ENCODE measurements around the gene TSHZ3. TPM values are rescaled to one million over a fixed set of nuclear protein-coding genes. Genes with fewer than 3 reads are reported as not detected.

Gene TSHZ3
- total and polyA plus RNA-seq, 2 of the 8 experiments (the other 6 are each of a cell fraction or from before 2014, with no cell fraction given): 3.1 to 12.3 TPM

GRCh38 chr19:31282346-31282745 is 66.9 kb downstream of the TSHZ3 start:
- Histone ChIP-seq H3K79me1 (ENCODE audit: low read depth, low read length) (peaks cover 4% of the 10 kb centered on the region; the same call in 1 of the 2 replicates), H3K56ac (replicated peaks; ENCODE audit: insufficient read length, low read depth, low read length) (no peak overlapping the region), H2BK12ac (ENCODE audit: low read depth, low read length) (no peak overlapping the region), H3K4me1 (replicated peaks in 1 of 4; ENCODE audit: control insufficient read depth in 3 of 4, insufficient read depth in 4 of 4, low read length in 3 of 4) (peaks cover 0 to 3% (median 0%) of the 10 kb centered on the region in 4 experiments; a peak in 1 of 7 replicates), H2BK120ac (replicated peaks; ENCODE audit: low read depth, low read length) (no peak overlapping the region), H3K27me3 (replicated peaks in 1 of 4; ENCODE audit: control insufficient read depth in 3 of 4, extremely low read depth in 1 of 4, insufficient read depth in 3 of 4, low read length in 3 of 4) (no peaks in the 10 kb centered on the region), H4K91ac (replicated peaks; ENCODE audit: insufficient read length, low read length) (no peak overlapping the region), H3K14ac (ENCODE audit: insufficient read length) (no peak overlapping the region), H4K20me1 (replicated peaks in 1 of 2; ENCODE audit: control insufficient read depth in 1 of 2, insufficient read depth in 2 of 2, low read length in 2 of 2) (peaks cover 0 to 4% of the 10 kb centered on the region in 2 experiments), H3K4me3 (ENCODE audit: extremely low read depth in 1 of 4, insufficient read depth in 2 of 4, low read depth in 3 of 4, low read length in 4 of 4) (no peak overlapping the region), H4K5ac (ENCODE audit: insufficient read length, low read depth, low read length) (no peak overlapping the region), H3K9me3 (ENCODE audit: insufficient read depth in 2 of 2, low read depth in 1 of 2, low read length in 1 of 2) (no peaks in the 10 kb centered on the region), H2BK5ac (ENCODE audit: low read depth, low read length) (peak overlapping the region; percentile 60; the same call in 1 of the 2 replicates), H2AFZ (ENCODE audit: low read length) (no peak overlapping the region), H3K9ac (replicated peaks in 1 of 4; ENCODE audit: extremely low read depth in 1 of 4, low read depth in 3 of 4, low read length in 3 of 4) (no peak overlapping the region), H3K27ac (ENCODE audit: low read depth, low read length) (no peak overlapping the region), H3K23ac (ENCODE audit: insufficient read length) (no peak overlapping the region), H4K8ac (ENCODE audit: extremely low read depth, insufficient read depth, low read length) (no peak overlapping the region), H3K23me2 (ENCODE audit: low read depth, low read length) (no peaks in the 10 kb centered on the region), H3K4ac (replicated peaks; ENCODE audit: insufficient read length, low read depth, low read length) (no peak overlapping the region), H3K4me2 (ENCODE audit: insufficient read depth in 1 of 2, low read depth in 2 of 2, low read length in 2 of 2) (no peak overlapping the region; a peak in 1 of 4 replicates), H2BK15ac (ENCODE audit: low read length) (no peak overlapping the region), H3K36me3 (ENCODE audit: control insufficient read depth in 2 of 4, insufficient read depth in 4 of 4, low read length in 3 of 4) (no peaks in the 10 kb centered on the region; a peak in 1 of 8 replicates), H3K79me2 (ENCODE audit: control insufficient read depth in 1 of 2, insufficient read depth in 2 of 2, low read length in 2 of 2) (peaks cover 0 to 6% of the 10 kb centered on the region in 2 experiments; a peak in 1 of 4 replicates), H2AK5ac (ENCODE audit: low read depth, low read length) (no peak overlapping the region), H2BK20ac (ENCODE audit: low read length) (no peak overlapping the region), H3K18ac (ENCODE audit: extremely low read depth, low read length) (no peak overlapping the region)
- DNase-seq (ENCODE audit: low read depth in 1 of 2, low spot score in 2 of 2) (no peak), FAIRE-seq (no peak)
- ChIA-PET CTCF (ENCODE audit: partially characterized antibody) (interaction anchor here (1.1 to 1.4 kb wide), 2 partner anchors 10 to 29 kb away, joined by 3 read pairs; no protein-coding TSS in a partner anchor), POLR2A (ENCODE audit: partially characterized antibody) (no interaction called here)
- TF ChIP-seq, protein P1, sequence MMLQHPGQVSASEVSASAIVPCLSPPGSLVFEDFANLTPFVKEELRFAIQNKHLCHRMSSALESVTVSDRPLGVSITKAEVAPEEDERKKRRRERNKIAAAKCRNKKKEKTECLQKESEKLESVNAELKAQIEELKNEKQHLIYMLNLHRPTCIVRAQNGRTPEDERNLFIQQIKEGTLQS (IDR thresholded peaks at IDR 0.05; ENCODE audit: insufficient read depth, low read depth, low read length): no peak
- no peak for TF ChIP-seq RFX5 (IDR thresholded peaks at IDR 0.05; ENCODE audit: borderline replicate concordance, low read depth, low read length)
- TF ChIP-seq NANOG (IDR thresholded peaks at IDR 0.05; ENCODE audit: insufficient read depth, low read depth, low read length, poor library complexity, severe bottlenecking): no peak
- TF ChIP-seq SUZ12 (IDR thresholded peaks at IDR 0.05; ENCODE audit: low read length): no peak
- TF ChIP-seq, protein P2, sequence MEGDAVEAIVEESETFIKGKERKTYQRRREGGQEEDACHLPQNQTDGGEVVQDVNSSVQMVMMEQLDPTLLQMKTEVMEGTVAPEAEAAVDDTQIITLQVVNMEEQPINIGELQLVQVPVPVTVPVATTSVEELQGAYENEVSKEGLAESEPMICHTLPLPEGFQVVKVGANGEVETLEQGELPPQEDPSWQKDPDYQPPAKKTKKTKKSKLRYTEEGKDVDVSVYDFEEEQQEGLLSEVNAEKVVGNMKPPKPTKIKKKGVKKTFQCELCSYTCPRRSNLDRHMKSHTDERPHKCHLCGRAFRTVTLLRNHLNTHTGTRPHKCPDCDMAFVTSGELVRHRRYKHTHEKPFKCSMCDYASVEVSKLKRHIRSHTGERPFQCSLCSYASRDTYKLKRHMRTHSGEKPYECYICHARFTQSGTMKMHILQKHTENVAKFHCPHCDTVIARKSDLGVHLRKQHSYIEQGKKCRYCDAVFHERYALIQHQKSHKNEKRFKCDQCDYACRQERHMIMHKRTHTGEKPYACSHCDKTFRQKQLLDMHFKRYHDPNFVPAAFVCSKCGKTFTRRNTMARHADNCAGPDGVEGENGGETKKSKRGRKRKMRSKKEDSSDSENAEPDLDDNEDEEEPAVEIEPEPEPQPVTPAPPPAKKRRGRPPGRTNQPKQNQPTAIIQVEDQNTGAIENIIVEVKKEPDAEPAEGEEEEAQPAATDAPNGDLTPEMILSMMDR (IDR thresholded peaks at IDR 0.05; ENCODE audit: control extremely low read depth in 1 of 3, insufficient read depth in 1 of 3, low read depth in 1 of 3, low read length in 3 of 3): no peak
- TF ChIP-seq SIN3A (conservative IDR thresholded peaks at IDR 0.05 in 1 of 2, IDR thresholded peaks at IDR 0.05 in 1 of 2; ENCODE audit: low read depth in 1 of 2, low read length in 2 of 2): no peak
- WGBS, 2 experiments (ENCODE audit: extremely low coverage in 1 of 2, insufficient coverage in 1 of 2, insufficient read length in 1 of 2, insufficient replicate concordance in 2 of 2, low coverage in 1 of 2, low lambda C conversion rate in 2 of 2, missing lambda C conversion rate in 1 of 2): 95% methylated on average over 4 of the region's 4 CpGs; no CpG with 5 or more reads in 1 of the 2 experiments
